ENCODE measurements around the gene CACNA1I.

Gene CACNA1I

GRCh38 chr22:39569066-39569465 lies 1.5 kb upstream of the CACNA1I start:
- no peak for DNase-seq

GRCh38 chr22:39570226-39570625 lies 327 bp upstream of the CACNA1I start:
- no peak for DNase-seq

GRCh38 chr22:39571538-39571937 lies 985 bp downstream of the CACNA1I start:
- no peak for DNase-seq

- peak; percentile 75 for DNase-seq
These were observed 4.4 kb downstream of the CACNA1I start for GRCh38 chr22:39574779-39575551.

GRCh38 chr22:39575552-39575825 lies 4.9 kb downstream of the CACNA1I start:
- DNase-seq = no peak

GRCh38 chr22:39576027-39576426 lies 5.5 kb downstream of the CACNA1I start:
- DNase-seq = no peak

GRCh38 chr22:39577366-39577765 lies 6.8 kb downstream of the CACNA1I start:
- DNase-seq = no peak

GRCh38 chr22:39577900-39578299 lies 7.3 kb downstream of the CACNA1I start:
- no peak for DNase-seq

- no peak for DNase-seq
These were observed 9.5 kb downstream of the CACNA1I start for GRCh38 chr22:39580006-39580441.

GRCh38 chr22:39580795-39581194 lies 10.2 kb downstream of the CACNA1I start:
- no peak for DNase-seq

GRCh38 chr22:39581303-39581702 lies 10.8 kb downstream of the CACNA1I start:
- no peak for DNase-seq

- no peak for DNase-seq
These were observed 12.6 kb downstream of the CACNA1I start for GRCh38 chr22:39583066-39583667.

- no peak for DNase-seq
These were observed 19.3 kb downstream of the CACNA1I start for GRCh38 chr22:39589875-39590274.

- DNase-seq = peak; percentile 66
These were observed 21.8 kb downstream of the CACNA1I start for GRCh38 chr22:39592081-39593065.

- no peak for DNase-seq
These were observed 22.7 kb downstream of the CACNA1I start for GRCh38 chr22:39593066-39593930.

GRCh38 chr22:39593931-39594285 lies 23.4 kb downstream of the CACNA1I start:
- no peak for DNase-seq

GRCh38 chr22:39594411-39594810 lies 23.9 kb downstream of the CACNA1I start:
- no peak for DNase-seq

GRCh38 chr22:39595622-39596172 lies 25.1 kb downstream of the CACNA1I start:
- DNase-seq = no peak

GRCh38 chr22:39596601-39597000 lies 26.0 kb downstream of the CACNA1I start:
- no peak for DNase-seq

GRCh38 chr22:39597236-39597869 lies 26.8 kb downstream of the CACNA1I start:
- no peak for DNase-seq

GRCh38 chr22:39598017-39598965 lies 27.7 kb downstream of the CACNA1I start:
- no peak for DNase-seq
